HG03097 (cell line): Measurements from ENCODE around the gene NFRKB.

ENCODE experiments used
- ATAC-seq: cut with Tn5 transposase; IDR thresholded peaks from one replicate; pipeline ENCODE4 v1.9.1; 2021; ENCODE audit not compliant: unreplicated experiment, low FRiP score

The NFRKB gene

DNA sequence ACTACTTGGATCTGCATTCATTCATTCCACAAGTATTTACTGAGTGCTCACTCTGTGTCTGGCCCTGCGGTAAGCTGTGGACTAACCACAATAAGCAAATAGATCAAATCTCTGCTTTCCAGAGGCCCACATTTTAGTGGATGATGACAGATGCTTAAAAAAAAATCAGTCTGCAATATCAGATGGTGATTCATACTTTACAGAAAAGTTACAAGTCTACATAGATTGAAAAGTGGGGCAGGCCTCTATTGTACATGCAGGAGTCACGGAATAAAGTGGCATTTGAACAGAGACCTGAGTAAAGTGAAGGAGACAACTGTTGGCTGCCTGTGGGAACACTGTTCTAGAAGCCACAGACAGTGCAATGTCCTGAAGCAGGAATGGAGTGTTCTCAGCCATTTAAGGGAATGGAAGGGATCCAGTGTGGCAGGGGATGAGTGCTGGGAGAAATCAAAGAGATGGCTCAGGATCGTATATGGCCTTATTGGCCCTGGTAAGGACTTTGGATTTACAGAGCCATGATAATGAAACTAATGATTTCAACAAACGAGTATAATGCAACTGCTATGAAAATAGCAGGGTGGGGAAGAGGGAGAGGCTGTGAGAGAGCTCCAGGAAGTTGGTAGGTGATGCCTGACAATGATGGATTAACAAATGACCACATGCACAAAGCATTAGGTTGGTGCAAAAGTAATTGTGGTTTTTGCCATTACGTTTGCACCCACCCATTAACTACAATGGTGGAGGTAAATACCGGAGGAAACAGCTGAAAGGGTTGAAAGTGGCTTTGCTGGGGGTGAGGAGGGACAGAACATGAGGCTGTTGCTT, 48.7 kb downstream of the NFRKB start:
- no peak for ATAC-seq
